Measurements from ENCODE around the gene CNN2.

DNA sequence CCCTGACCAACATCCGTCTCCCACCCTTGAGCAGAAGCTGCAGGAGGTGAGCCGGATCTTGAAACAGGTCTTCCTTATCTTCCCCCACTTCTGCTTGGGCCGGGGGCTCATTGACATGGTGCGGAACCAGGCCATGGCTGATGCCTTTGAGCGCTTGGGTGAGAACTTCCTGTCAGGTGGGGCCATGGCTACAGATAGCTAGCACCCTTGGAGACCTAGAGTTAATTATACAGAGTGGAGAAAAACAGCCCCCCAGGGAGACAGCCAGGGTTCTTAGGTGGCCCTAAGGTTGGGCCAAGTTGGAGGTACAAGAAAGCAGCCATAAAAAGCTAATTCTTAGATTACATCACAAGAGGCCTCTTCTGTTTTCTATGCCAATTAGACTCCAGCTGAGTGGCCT is 31.7 kb downstream of the CNN2 start:
- TF ChIP-seq POLR2A (IDR thresholded peaks at IDR 0.05), result no peak
- TF ChIP-seq, protein P1, sequence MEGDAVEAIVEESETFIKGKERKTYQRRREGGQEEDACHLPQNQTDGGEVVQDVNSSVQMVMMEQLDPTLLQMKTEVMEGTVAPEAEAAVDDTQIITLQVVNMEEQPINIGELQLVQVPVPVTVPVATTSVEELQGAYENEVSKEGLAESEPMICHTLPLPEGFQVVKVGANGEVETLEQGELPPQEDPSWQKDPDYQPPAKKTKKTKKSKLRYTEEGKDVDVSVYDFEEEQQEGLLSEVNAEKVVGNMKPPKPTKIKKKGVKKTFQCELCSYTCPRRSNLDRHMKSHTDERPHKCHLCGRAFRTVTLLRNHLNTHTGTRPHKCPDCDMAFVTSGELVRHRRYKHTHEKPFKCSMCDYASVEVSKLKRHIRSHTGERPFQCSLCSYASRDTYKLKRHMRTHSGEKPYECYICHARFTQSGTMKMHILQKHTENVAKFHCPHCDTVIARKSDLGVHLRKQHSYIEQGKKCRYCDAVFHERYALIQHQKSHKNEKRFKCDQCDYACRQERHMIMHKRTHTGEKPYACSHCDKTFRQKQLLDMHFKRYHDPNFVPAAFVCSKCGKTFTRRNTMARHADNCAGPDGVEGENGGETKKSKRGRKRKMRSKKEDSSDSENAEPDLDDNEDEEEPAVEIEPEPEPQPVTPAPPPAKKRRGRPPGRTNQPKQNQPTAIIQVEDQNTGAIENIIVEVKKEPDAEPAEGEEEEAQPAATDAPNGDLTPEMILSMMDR (IDR thresholded peaks at IDR 0.05), result no peak
